HG03060 (cell line): ENCODE data around the gene TM2D1.
"Not testable (repeated sequence)": the region's sequence is repeated elsewhere in the genome, so short reads cannot be mapped to it uniquely, and the experiment has no call there.

Experiments
- ATAC-seq: cut with Tn5 transposase; IDR thresholded peaks from one replicate; pipeline ENCODE4 v1.9.1; 2021; ENCODE audit warnings: low read depth, moderate number of reproducible peaks; ENCODE audit not compliant: unreplicated experiment

Gene TM2D1

GRCh38 chr1:61724813-61725694, at the start of gene TM2D1:
Gene TM2D1, minus strand, starts transcription at chr1:61725141. Its CDS starts 21 bp downstream, at chr1:61725120.
- ATAC-seq = peak; percentile 97

GRCh38 chr1:61770131-61770530, 45.2 kb upstream of the TM2D1 start:
- no peak for ATAC-seq

GRCh38 chr1:61757950-61758349, 33.0 kb upstream of the TM2D1 start:
- ATAC-seq = no peak

- ATAC-seq = no peak
These were observed 31.8 kb upstream of the TM2D1 start for GRCh38 chr1:61756773-61757172.

GRCh38 chr1:61754545-61754944, 29.6 kb upstream of the TM2D1 start:
- no peak for ATAC-seq

GRCh38 chr1:61753998-61754508, 29.1 kb upstream of the TM2D1 start:
- no peak for ATAC-seq

GRCh38 chr1:61752921-61753389, 28.0 kb upstream of the TM2D1 start:
- no peak for ATAC-seq

GRCh38 chr1:61749574-61749973, 24.6 kb upstream of the TM2D1 start:
- no peak for ATAC-seq

- no peak for ATAC-seq
These were observed 23.6 kb upstream of the TM2D1 start for GRCh38 chr1:61748566-61748965.

GRCh38 chr1:61746813-61747212, 21.9 kb upstream of the TM2D1 start:
- ATAC-seq = no peak

GRCh38 chr1:61743716-61744580, 19.0 kb upstream of the TM2D1 start:
- no peak for ATAC-seq

GRCh38 chr1:61743431-61743705, 18.4 kb upstream of the TM2D1 start:
- no peak for ATAC-seq

GRCh38 chr1:61742620-61743430, 17.9 kb upstream of the TM2D1 start:
- ATAC-seq = no peak

GRCh38 chr1:61741711-61742619, 17.0 kb upstream of the TM2D1 start, which contains the start of gene PATJ:
Gene PATJ, plus strand, starts transcription at chr1:61742480. Its CDS starts 20,413 bp downstream, at chr1:61762893.
- ATAC-seq = no peak

GRCh38 chr1:61740751-61741700, 16.1 kb upstream of the TM2D1 start:
- no peak for ATAC-seq

- ATAC-seq = no peak
These were observed 7.8 kb upstream of the TM2D1 start for GRCh38 chr1:61732726-61733125.

GRCh38 chr1:61730679-61731078, 5.7 kb upstream of the TM2D1 start:
- ATAC-seq = not testable (repeated sequence)

GRCh38 chr1:61727544-61727943, 2.6 kb upstream of the TM2D1 start:
- ATAC-seq = no peak
